OCI-M2 (cell line): ENCODE measurements around the gene PTPRM.

Experiments
- DNase-seq: peaks from one replicate; lab custom pipeline; 2025; ENCODE audit not compliant: unreplicated experiment; lab: John Stamatoyannopoulos, UW

PTPRM gene

DNA sequence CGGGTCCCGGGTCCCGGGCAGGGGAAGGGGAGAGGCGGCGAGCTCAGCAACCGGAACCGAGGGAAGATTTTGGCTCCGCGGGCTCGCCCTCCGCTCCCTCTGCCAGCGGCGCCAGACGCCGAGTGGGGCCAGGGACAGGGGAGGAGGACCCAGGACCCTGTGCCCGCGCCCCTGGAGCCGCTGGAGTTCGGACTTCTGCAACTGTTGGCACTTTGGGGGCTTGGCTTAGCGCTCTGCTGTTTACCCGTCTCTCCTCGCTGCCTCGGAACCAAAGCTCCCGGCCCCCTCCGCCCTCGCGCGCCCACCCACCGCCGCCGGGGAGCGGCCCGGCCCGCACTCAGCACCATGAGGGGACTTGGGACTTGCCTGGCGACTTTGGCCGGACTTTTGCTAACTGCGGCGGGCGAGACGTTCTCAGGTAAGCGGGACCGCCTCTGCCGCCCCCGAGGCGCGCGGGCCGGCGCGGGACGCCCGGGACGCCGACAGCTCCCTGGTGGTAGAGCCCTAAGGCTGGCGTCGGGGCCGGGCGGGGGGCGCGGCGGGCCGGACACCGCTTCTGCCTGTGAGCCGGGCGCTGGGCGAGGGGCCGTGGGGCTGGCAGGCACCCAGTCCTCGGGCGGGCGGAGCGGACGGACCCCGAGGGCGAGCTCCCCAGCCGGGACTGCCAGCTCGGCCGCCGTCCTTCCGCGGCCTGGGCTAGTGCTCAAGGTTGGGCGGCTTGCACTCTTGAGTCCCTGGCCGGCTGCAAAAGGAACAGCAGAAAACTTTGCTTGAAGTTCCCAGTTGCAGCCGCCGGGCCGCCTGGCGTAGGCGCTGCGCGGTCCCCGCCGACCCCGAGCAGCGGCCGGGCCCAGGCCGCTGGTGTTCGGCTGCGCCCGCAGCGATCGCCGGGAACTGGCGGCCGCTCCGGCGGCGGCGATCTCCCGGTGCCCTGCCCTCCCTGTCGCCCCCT is 634 bp downstream of the PTPRM start:
- no peak for DNase-seq

DNA sequence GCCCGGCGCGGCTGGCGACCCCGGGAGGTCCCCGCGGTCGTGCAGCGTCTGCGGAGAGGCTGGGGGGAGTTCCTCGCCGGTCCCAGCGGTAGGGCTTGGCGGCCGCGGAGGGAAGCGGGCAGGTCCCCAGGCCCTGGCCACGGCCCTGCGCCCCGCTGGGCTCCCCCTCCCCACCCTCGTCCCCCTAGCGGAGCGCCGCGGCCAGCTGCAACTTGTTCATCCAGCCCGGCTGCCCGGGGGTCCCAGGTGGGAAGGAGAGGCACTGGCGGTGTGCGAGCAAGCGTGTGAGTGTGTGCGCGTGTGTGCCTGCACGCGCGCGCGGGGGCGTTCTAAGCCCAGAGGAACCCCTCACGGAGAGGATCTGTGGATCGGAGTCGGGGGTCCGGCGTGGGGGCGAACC is 1.3 kb downstream of the PTPRM start:
- no peak for DNase-seq

DNA sequence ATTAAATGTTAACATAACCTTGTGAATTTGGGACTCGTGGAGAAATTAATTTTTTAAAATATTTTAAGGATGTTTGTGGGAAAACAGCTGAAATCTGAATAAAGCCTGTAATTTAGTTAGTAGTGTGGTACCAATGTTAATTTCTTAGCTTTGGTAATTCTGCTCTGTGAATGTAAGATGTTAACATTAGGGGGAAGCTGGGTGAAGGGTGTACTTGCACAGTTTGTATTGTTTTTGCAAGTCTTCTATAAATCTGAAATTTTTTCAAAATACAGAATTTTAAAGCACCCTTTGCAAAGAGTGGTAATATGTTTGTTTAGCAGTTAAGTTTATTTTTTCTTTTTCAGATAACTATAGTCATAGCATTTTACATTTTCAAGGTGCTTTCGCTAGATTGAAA is 4.5 kb downstream of the PTPRM start:
- no peak for DNase-seq

DNA sequence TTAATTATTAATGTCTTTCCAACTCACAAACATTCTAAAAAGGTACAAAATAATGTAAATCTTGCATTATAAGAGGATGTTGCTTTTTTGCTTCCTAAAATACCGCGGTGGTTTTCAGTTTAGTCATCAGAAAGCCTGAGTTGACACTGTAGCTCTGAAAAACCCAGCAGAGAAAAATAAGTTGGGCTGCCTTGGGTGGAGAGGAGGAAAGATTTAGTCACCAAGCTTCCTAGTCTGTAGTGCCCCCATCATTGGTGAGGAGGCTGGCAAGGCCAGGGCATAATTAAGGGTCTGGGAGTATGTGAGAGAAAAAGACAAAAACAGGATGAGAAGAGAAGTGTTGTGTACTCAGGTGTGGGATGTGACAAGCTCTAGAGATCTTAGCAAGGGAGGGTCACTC is 5.7 kb downstream of the PTPRM start:
- DNase-seq, result no peak

DNA sequence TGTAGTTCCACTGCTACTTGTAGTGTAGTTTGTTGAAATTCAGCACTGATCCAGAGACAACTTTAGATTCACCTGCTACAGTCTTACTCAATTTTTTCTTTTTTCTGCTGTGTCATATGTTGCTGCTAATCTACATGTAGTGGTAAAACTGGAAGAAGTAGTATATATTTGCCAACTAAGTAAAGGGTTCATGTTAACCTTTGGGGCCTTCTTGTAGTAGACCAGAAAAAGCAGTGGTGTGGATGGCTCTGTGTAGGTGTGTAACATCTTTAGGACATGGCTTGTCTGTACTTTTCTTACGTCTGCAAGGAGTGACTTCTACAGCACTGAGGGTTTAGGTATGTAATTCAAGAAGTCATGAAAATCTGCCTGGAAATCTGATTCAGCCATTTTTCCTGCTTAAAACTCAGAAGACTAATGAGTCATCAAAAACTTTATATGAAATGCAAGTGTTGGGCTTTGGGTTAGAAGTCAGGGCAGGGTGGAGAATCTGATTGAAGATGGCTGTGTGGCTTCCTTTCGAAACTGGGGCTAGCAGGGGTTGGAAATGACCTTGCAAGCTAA is 8.4 kb downstream of the PTPRM start:
- DNase-seq, result no peak

DNA sequence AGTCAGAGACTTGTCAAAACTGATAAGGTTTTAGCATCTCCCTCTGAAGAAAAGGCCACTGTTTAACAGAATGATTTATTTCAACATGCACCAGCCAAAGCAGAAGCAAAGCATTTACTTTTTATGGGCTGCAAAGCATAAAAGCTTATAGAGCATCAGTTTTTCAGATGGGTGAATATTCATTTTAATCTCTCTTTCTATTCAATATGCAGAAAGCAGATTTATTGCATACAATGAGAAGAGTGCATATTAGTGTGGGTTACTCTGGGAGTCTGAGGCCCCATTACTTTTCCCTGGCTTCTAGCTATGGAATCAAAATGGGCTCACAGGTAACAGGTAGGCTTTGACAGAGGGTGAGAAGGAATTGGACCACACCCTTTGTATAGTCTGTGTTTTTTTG is 9.0 kb downstream of the PTPRM start:
- DNase-seq, result no peak

DNA sequence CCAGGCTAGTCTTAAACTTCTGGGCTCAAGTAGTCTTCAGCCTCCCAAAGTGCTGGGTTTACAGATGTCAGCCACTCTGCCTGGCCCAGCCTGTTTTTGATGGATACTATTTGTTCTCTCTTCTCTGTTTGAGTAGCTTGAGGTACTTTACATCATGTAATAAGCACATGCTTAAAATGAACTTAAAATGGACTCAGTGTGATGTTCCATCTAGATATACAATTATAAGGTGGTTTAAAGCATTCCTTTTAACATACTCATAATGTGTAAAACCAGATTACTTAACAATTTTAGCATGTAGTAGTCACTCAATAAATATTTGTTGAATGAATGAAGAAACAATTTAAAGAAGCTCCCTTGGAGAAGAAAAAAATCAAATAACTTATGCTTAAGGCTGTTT is 9.6 kb downstream of the PTPRM start:
- DNase-seq, result no peak

DNA sequence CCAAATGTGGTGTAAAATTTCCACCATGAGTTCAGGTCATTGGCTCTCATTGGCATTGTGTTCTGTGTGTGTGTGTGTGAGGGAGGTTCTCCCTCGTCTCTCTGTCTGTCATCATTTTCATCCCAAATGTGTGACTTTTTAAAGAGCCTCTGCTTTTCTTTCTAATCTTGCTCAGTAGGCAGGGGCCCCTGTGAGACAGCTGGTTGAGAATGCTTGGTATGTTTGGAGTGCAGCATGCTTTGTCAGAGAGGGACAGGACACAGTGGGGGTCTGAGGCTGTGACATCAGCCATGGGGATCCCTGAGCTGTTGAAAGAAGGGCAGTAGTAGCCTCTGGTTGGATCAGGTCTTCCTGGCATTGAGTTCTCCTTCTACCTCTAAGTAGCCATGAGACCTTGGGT is 10.6 kb downstream of the PTPRM start:
- no peak for DNase-seq

DNA sequence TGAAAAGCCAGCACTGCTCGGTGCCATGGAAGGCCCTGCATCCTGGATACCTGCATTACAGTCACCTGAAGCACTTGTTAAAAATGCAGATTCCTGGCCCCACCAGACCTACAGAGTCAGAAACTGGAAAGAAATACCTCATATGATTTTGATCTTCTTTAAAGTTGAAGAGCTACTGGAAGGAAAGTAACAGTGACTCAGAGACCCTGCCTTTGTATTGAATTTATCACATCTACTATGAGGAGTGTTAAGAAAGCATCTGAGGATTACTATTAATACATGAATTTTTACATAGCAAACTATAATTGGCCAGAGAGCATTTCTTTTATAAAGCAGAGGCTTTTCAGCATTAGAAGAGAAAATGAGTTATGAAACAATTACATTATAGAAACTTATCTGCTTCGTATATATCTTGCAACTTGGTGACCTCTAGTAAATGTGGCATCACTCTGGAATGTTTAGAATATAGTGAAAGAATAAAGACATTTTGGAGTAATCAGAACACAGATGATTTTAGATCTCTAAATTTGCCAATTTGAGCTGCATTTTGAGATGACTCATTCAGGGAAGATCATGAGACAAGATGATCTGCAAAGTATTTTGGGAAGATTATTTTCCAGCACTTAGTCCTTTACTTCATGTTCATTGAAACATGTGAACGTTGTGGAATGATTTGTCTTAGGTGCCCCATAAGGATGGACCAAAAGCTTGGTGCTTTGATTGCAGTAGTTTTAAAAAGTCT is 12.2 kb downstream of the PTPRM start:
- DNase-seq, result no peak

DNA sequence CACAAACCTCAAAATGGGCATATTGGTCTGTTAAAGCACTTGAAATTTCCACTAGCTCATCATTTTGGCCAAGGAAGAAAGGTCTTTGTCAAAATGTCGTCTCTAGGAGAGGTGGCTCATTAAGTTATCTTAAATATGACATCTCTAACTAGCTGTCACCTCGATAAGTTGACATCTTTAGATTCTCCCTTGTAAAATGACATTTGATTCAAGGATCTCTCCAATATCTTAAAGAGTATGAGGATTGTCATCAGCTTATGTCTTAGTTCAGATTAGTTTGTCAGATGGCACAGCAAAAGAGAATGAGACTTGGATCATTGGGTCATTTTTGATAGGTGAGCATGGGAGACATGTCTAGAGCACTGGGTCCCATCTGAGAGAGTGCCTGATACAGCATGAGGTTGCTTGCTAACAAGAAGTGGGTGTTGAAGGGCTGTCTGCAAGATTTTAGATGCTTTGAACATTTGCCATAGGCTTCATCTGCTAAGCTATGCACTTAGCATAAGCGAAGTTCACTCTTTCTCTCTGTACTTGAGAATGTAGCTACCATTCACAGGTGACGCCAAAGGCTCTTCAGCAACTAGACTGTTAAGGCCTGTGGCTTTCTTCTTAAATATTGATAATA is 12.9 kb downstream of the PTPRM start:
- DNase-seq, result no peak

DNA sequence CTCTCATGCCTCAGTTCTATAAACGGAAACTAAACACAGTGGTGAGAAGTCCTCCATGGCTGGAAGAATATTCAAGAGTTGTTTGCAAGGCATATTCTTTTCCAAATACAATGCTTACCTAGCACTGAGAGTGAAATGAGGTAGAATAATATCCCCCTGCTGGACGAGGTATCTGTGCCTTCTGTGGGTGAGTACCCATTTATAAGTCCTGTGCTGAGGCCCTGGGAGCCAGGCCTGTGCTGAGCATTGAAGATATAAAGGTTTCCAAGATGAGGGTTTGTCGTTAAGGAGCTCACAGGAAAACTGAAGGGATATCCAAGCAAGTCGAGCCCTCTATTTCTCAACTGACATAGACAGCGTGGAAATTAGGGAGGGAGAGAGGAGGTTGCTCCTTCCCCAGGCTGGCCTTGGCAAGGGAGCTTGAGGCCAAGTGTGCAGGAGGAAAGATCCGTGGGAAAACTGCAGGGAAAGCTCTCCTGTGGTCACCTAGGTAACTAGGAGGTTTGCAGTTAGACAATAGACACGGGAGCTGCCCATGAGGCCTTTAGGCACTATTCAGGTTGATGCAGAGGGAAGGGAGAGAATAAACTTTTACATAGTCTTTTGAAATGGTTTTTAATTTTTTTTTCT is 17.6 kb downstream of the PTPRM start:
- no peak for DNase-seq

DNA sequence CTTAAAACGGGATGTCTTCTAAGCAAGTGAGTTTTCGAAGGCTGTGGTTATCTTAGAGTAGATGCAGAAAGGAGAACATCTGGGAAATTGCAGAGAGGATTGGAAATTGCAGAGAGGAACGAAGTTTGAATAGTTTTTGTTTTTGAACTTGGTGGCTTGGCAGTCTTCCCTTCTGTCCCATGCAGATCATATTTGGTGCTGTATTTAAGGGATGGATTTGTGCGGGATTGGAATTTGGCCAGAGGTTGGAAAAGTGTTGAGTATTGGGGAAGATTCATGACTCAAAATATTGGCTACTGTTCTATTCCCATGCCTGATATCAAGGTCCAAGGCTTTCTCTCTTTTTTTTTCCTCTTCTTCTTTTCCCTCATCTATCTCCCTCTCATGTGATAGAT is 18.2 kb downstream of the PTPRM start:
- no peak for DNase-seq

DNA sequence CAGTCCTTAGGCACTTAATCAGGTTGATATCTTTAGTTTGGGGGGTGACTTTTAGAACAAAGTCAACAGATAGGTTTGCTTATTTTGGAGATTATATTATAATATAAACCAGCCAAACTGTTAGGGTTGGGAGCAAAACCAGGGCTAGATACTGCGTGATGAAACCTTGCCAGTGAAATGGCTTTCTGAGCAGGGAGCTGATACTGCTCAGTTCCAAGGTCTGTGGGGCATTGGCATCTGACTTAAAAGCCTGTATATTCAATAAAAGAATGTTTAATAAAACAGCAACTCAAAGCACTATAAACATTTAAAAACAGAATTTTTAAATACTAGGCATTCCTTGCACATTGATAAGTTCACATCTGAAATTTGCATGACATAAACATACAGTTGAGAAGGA is 19.3 kb downstream of the PTPRM start:
- DNase-seq, result no peak

DNA sequence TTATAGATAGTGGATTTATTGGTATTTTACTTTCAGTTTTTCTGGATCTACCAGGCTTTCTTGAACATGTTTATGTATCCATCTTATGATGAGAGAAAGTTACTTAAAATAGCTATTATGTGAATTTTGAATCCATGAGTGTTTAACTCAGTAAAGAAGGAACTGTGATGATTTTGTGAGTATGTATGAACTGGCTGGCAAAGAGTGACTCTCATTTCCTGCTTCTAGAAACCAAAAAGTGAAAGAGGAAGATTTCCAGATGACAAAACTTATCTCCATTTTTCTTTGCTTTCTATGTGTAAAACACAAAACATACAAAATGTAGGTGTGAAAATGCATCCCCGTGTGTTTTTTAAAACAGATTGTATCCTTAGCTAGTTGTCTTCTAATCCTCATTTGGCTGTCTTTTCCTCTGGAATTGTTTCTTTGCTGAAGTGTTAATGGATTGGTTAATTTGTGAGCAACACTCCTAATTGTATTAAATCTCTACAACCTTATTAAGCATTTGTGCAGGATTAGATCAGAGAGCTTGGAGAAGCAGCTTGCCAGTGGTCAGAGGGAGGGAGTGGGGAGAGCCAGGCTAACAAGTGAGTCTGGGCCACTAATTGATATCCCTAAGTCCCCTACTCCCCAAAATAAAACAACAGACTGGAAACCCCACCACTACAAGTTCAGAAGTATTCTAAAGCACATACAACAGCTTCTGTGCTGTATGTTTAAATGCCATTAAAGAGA is 23.9 kb downstream of the PTPRM start:
- no peak for DNase-seq

DNA sequence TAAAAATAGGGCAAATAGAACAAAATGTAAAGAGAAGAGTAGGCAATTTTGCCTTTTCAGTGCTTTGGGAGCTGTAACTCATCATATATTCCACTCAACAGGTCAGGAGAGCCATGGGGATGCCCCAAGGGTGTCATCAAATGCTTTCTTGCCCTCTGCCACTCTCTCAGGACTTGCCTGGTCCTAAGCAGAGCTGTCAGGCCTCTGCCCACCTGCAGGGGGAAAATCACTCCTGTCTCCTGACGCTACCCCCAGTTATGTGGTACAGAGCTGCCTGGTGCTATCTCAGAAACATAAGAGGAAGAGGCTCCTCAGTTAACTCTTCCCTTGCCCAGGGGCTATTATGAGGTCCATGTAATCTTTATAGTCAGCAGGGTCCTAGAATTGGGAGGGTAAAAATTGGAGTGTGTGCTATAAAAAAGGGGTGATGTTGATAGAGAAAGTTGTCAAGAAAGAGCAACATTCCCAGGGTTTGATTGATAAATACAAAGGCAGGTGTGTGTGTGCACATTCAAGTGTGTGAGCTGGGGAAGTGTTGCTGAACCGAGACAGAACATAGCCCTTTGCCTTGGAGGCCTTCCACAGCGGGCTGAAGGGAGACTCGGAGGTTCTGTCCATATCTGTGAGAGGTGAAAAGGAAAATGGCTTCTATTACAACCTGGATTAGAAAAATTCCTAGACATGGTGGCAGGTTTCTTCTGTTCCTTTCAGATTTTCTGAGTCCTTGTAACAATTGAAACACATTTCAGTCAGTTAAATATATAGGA is 25.4 kb downstream of the PTPRM start:
- no peak for DNase-seq

DNA sequence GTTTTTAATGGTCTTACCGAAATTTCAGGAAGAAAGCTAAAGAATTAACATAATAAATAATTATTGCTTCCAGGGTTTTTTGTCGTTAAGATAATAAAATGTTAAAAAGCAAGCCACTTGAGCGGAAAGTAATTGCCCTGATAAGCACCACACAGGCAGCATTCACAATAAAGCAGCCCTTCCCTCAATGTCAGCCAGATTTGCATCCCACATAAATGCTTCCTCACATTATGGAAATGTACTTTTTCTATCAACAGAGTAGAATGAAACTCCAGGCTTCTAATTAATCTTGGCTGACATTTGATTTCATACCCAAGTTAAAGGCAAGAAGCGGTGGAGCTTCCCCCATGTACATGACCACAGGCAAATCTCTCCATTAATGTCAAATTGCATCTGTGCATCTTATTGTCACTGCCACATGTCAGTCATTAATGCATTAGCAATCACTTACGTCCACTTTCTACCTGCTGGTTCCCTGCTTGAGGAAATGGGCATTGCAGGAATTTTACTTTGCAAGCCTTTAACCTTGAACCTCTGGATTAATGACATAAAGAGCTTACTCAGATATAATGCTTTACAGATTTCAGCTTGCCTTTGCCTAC is 26.2 kb downstream of the PTPRM start:
- no peak for DNase-seq

DNA sequence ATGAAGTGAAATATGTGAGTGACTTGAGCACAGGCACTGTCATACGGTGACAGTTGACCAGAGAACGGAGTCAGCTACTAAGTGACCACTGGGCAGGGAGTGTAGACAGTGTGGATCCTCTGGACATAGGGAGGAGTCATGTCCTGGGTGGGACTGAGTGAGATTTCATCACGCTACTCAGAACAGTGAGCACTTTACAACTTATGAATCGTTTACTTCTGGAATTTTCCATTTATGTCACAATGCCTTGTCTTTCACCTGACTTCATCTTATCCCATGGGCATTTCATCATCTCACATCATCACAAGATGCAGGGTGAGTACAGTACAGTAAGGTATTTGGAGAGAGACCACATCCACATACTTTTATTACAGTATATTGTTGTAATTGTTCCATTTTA is 29.0 kb downstream of the PTPRM start:
- DNase-seq, result no peak

DNA sequence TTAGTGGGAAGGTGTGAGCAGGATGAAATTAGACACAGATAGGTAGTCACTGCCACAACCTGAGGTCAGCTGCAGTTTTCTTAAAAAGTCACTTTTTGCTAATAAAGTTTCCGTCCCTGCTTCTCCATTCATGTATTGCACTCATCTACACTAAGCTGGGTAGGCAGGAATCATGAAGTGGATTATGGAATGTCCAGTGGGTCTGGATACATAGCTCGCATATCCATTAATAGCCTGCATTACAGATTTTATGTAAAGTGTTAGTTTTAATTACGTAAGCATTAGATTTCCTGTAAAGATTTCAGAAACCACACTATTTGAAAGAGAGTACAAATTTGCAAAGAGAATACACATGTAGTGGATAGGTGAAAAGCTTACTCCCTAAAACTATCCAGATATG is 30.4 kb downstream of the PTPRM start:
- DNase-seq, result no peak
